BJ (cell line): ENCODE data around the gene CCDC182. TPM values are rescaled to one million over a fixed set of nuclear protein-coding genes. Genes with fewer than 3 reads are reported as not detected.

ENCODE experiments used
- CTCF ChIA-PET: fragments of 350-600 bp; formaldehyde crosslinking; extraction: SDS; loops from one replicate; lab custom pipeline; 2021; ENCODE audit warnings: antibody characterized with exemption, inconsistent platforms; lab: Yijun Ruan, JAX
- POLR2A ChIA-PET: fragments of 300-600 bp; sonication (Branson Sonifier 250); formaldehyde crosslinking; extraction: SDS; loops from one replicate; lab custom pipeline; 2021; ENCODE audit warnings: antibody characterized with exemption; lab: Charles Lee
- DNase-seq: peaks from one replicate; pipeline ENCODE4 v3.0.0-alpha.2; 2011; ENCODE audit warnings: low read depth
- H3K27me3 ChIP-seq: 2 replicates; pipeline ENCODE4 v1.6.0; 2011; ENCODE audit warnings: low read length; ENCODE audit not compliant: control insufficient read depth, insufficient read depth
- H3K36me3 ChIP-seq: 2 replicates; pipeline ENCODE4 v1.5.1; 2011; ENCODE audit warnings: low read length; ENCODE audit not compliant: control insufficient read depth, insufficient read depth
- H3K4me3 ChIP-seq: 2 replicates; pipeline ENCODE4 v1.5.1; 2011; ENCODE audit warnings: low read depth, mild to moderate bottlenecking, control low read depth, low read length
- polyA plus RNA-seq: library from polyadenylated mRNA; depleted of rRNA; stranded (reverse); fragments of >200 nt; gene quantifications from 2 replicates; pipeline ENCODE4 v1.2.3, GENCODE V29; 2011
- TF ChIP-seq, protein P1 (sequence below): IDR thresholded peaks from 2 replicates; pipeline ENCODE4 v1.5.1; 2011; ENCODE audit warnings: low read depth, mild to moderate bottlenecking, control low read depth, inconsistent platforms, low read length, moderate library complexity; ENCODE audit not compliant: insufficient read depth

The CCDC182 gene
- polyA plus RNA-seq, 1 experiment = not detected

DNA sequence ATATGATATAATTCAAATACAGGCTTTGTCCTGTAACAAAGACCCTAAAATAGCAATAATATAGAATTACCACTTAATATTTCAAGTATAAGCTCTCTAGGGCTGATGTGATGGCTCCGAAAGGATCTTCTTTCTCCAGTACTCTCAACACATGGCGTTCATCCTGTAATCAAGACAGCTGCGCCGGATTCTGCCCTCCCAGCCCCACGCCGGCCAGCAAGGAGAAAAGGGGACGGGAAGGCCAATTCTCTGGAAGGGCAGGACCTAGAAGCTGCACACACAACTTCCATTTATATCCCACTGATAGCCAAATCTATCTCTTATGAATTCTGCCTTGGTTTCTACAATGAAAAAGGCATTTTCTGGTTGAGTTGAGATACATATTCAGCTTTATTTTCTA, 32.0 kb downstream of the CCDC182 start:
- no peak for DNase-seq
- ChIA-PET CTCF (interaction anchor here (0.7 kb wide), 1 partner anchor 120 kb away, joined by 3 read pairs; no protein-coding TSS in a partner anchor), POLR2A (no interaction called here)
- Histone ChIP-seq H3K36me3 (no peaks in the 10 kb centered on the region), H3K27me3 (peaks cover 14% of the 10 kb centered on the region), H3K4me3 (no peak overlapping the region)
- TF ChIP-seq, protein P1, sequence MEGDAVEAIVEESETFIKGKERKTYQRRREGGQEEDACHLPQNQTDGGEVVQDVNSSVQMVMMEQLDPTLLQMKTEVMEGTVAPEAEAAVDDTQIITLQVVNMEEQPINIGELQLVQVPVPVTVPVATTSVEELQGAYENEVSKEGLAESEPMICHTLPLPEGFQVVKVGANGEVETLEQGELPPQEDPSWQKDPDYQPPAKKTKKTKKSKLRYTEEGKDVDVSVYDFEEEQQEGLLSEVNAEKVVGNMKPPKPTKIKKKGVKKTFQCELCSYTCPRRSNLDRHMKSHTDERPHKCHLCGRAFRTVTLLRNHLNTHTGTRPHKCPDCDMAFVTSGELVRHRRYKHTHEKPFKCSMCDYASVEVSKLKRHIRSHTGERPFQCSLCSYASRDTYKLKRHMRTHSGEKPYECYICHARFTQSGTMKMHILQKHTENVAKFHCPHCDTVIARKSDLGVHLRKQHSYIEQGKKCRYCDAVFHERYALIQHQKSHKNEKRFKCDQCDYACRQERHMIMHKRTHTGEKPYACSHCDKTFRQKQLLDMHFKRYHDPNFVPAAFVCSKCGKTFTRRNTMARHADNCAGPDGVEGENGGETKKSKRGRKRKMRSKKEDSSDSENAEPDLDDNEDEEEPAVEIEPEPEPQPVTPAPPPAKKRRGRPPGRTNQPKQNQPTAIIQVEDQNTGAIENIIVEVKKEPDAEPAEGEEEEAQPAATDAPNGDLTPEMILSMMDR = no peak

DNA sequence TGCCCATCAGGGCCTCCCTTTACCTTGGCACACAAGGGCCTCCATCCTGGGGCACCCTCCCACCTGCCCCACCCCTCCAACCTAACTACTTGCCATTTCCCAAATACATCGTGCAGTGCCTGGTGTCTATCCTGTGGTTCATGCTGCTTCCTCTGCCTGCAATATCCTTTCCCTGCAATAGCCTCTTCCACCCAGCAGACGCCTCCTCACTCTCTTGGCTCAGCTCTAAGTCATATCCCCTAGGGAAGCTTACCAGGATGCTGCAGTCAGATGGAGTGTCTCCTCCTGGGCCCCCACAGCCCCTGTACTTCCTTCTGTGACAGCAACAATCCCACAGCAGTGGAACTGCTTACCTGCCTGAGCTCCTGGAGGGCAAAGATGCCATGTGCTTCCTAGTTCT, 36.7 kb downstream of the CCDC182 start:
- ChIA-PET POLR2A (no interaction called here), CTCF (interaction anchor here (0.8 to 2.1 kb wide), 3 partner anchors 37 to 465 kb away, joined by 3 to 9 read pairs (median 4); no protein-coding TSS in a partner anchor)
- Histone ChIP-seq H3K36me3 (no peaks in the 10 kb centered on the region), H3K4me3 (no peak overlapping the region), H3K27me3 (peaks cover 11% of the 10 kb centered on the region)
- TF ChIP-seq, protein P1 = no peak
- no peak for DNase-seq

DNA sequence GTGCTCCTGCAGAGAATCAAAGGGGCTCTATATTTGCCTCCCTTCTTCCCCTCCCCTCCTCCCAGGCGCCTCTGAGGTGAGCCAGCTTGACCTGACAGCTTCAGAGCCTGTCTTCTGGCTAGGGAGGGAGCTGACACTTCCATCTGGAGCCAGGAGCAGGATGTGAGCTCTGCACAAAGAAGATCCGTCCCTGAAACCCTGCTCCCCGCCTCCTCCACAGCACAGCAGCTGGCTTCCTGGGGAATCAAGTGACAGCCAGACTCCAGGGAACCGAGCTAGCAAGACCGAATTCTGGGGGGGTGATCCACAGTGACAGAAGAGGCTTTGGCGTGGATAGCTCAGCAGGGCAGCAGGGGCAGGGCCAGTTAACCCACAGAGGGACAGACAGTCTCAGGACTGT, 37.2 kb downstream of the CCDC182 start:
- TF ChIP-seq, protein P1 = no peak
- Histone ChIP-seq H3K4me3 (no peak overlapping the region), H3K27me3 (peaks cover 11% of the 10 kb centered on the region), H3K36me3 (no peaks in the 10 kb centered on the region)
- CTCF ChIA-PET = interaction anchor here (0.8 to 2.1 kb wide), 3 partner anchors 36 to 465 kb away, joined by 3 to 9 read pairs (median 4); no protein-coding TSS in a partner anchor
- no peak for DNase-seq
- POLR2A ChIA-PET = interaction anchor here (0.6 kb wide), 1 partner anchor 505 kb away, joined by 9 read pairs; no protein-coding TSS in a partner anchor

DNA sequence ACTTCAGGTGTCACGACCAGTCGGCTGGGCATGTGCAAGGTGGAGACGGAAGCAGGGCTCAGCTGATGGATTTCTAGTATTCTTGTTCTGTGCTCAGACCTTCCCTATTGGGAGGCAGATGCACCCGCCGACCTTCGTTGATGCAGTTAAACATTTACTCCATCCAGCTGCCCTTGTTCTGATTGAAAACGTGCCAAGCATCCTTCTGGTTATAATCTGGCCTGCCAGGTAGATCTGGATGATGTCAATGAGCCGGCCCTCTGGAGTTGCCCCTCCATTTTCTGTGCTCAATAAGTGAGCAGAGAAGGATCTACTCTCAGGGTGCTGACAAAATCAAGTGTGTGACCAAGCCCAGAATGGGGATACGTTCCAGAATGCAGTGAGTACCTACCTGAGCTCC, 38.3 kb downstream of the CCDC182 start:
- Histone ChIP-seq H3K27me3 (peaks cover 14% of the 10 kb centered on the region), H3K36me3 (no peaks in the 10 kb centered on the region), H3K4me3 (no peak overlapping the region)
- no peak for DNase-seq
- ChIA-PET CTCF (interaction anchor here (1.0 to 2.1 kb wide), 3 partner anchors 9 to 464 kb away, joined by 3 to 9 read pairs (median 5); no protein-coding TSS in a partner anchor), POLR2A (no interaction called here)
- TF ChIP-seq, protein P1 = no peak

DNA sequence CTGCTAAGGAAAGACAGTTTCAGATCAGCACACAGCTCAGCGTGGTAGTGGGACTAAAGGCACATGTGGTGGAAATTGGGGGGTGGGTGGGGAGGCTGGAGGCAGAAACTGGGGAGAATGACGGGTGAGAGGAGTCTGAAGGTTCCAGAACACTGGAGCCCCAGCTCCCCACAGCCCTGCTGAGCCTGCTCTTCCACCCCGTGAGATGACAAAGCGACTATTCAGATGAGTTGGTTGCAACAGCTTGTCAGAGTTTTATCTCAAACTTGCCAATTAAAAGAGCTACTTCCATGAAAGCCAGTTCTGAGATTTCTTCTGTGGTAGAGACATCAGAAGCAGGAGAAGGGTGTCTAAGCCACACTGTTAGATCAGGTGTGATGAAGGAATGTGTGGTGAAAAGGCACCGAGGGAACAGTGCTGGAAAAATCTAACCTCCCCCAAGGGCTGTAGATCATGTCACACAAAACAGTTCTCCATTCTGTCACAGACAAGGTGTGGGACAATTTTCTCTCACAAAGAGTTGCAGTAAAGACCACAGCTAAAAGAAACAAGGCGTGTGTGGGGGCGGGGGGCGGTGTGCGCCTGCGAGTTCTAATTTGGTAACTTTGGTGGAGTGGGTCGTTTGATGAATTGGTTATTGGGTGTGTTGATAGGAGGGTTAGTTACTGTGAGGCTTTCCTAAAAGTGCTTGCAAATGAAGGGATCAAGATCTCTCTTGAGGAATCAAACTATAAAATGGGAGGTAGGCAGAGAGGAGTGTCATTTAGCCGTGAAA, 39.0 kb downstream of the CCDC182 start:
- DNase-seq = no peak
- Histone ChIP-seq H3K27me3 (peaks cover 14% of the 10 kb centered on the region), H3K4me3 (no peak overlapping the region), H3K36me3 (no peaks in the 10 kb centered on the region)
- TF ChIP-seq, protein P1 = no peak
- POLR2A ChIA-PET = no interaction called here
- CTCF ChIA-PET = interaction anchor here (0.7 to 2.1 kb wide), 4 partner anchors 10 to 463 kb away, joined by 4 to 9 read pairs (median 6); no protein-coding TSS in a partner anchor
